ENCODE results near the gene ATG7.

ATG7 gene

GRCh38 chr3:11392860-11393114 is 120.6 kb downstream of the ATG7 start:
- TF ChIP-seq ZNF121 (tag by site-specific recombination; IDR thresholded peaks at IDR 0.05) (no peak), ZNF549 (tag by site-specific recombination; IDR thresholded peaks at IDR 0.05) (no peak), ZNF449 (tag by site-specific recombination; IDR thresholded peaks at IDR 0.05) (no peak), ZNF239 (tag by site-specific recombination; IDR thresholded peaks at IDR 0.05) (no peak), ZFP69B (tag by site-specific recombination; IDR thresholded peaks at IDR 0.05) (no peak)
- POLR2A ChIA-PET, result no interaction called here
- H3K4me1 ChIP-seq (ENCODE audit: control insufficient read depth, insufficient read depth, low read length), result peaks cover 11% of the 10 kb centered on the region
- no peak overlapping the region for H3K4me3 ChIP-seq (ENCODE audit: low read depth, low read length)
- no peaks in the 10 kb centered on the region for H3K9me3 ChIP-seq (ENCODE audit: control insufficient read depth, insufficient read depth, low read depth, low read length)
- CTCF ChIA-PET, result interaction anchor here (2.2 kb wide), 1 partner anchor 14 kb away, joined by 10 read pairs; no protein-coding TSS in a partner anchor
- no peaks in the 10 kb centered on the region; a peak in 1 of 3 replicates for H3K36me3 ChIP-seq (ENCODE audit: control insufficient read depth in 2 of 2, insufficient read depth in 1 of 2, low read length in 2 of 2)
- H3K27ac ChIP-seq (ENCODE audit: extremely low read depth, low read depth, low read length), result peak overlapping the region; percentile 24; the same call in 1 of the 2 replicates

- POLR2A ChIA-PET, result no interaction called here
- CTCF ChIA-PET, result interaction anchor here (0.6 to 2.2 kb wide), 2 partner anchors 14 to 74 kb away, joined by 3 to 10 read pairs; no protein-coding TSS in a partner anchor
- no peak overlapping the region for H3K4me3 ChIP-seq (ENCODE audit: low read depth, low read length)
- H3K27ac ChIP-seq (ENCODE audit: extremely low read depth, low read depth, low read length), result no peak overlapping the region
- TF ChIP-seq ZNF2 (tag by site-specific recombination; IDR thresholded peaks at IDR 0.05), result no peak
- no peak for TF ChIP-seq ZSCAN5A (tag by site-specific recombination; IDR thresholded peaks at IDR 0.05)
- TF ChIP-seq ZNF423 (tag by site-specific recombination; IDR thresholded peaks at IDR 0.05), result no peak
- TF ChIP-seq ZNF114 (tag by site-specific recombination; IDR thresholded peaks at IDR 0.05), result no peak
- no peak for TF ChIP-seq ZBTB11 (tag by site-specific recombination; conservative IDR thresholded peaks at IDR 0.05; ENCODE audit: low read depth)
- no peak for TF ChIP-seq ZNF292 (tag by site-specific recombination; IDR thresholded peaks at IDR 0.05; ENCODE audit: borderline replicate concordance, low read depth)
- TF ChIP-seq BCL6B (tag by site-specific recombination; IDR thresholded peaks at IDR 0.05), result no peak
- no peak for TF ChIP-seq HOXD13 (CRISPR knock-in tag; IDR thresholded peaks at IDR 0.05; ENCODE audit: borderline replicate concordance)
- peaks cover 11% of the 10 kb centered on the region for H3K4me1 ChIP-seq (ENCODE audit: control insufficient read depth, insufficient read depth, low read length)
- H3K36me3 ChIP-seq (ENCODE audit: control insufficient read depth in 2 of 2, insufficient read depth in 1 of 2, low read length in 2 of 2), result no peaks in the 10 kb centered on the region; a peak in 1 of 3 replicates
- no peaks in the 10 kb centered on the region for H3K9me3 ChIP-seq (ENCODE audit: control insufficient read depth, insufficient read depth, low read depth, low read length)
Measured at GRCh38 chr3:11393401-11393800, 121.2 kb downstream of the ATG7 start.

GRCh38 chr3:11394392-11394791 is 122.2 kb downstream of the ATG7 start:
- POLR2A ChIA-PET, result no interaction called here
- Histone ChIP-seq H3K4me1 (ENCODE audit: control insufficient read depth, insufficient read depth, low read length) (peaks cover 11% of the 10 kb centered on the region), H3K4me3 (ENCODE audit: low read depth, low read length) (no peak overlapping the region), H3K36me3 (ENCODE audit: control insufficient read depth in 2 of 2, insufficient read depth in 1 of 2, low read length in 2 of 2) (no peaks in the 10 kb centered on the region; a peak in 1 of 3 replicates), H3K27ac (ENCODE audit: extremely low read depth, low read depth, low read length) (no peak overlapping the region), H3K9me3 (ENCODE audit: control insufficient read depth, insufficient read depth, low read depth, low read length) (no peaks in the 10 kb centered on the region)
- CTCF ChIA-PET, result interaction anchor here (0.6 to 2.2 kb wide), 2 partner anchors 15 to 181 kb away, joined by 4 to 10 read pairs; no protein-coding TSS in a partner anchor
- TF ChIP-seq TSHZ1 (tag by site-specific recombination; IDR thresholded peaks at IDR 0.05; ENCODE audit: borderline replicate concordance) (no peak), ZBTB11 (tag by site-specific recombination; conservative IDR thresholded peaks at IDR 0.05; ENCODE audit: low read depth) (no peak), ZFP3 (tag by site-specific recombination; IDR thresholded peaks at IDR 0.05; ENCODE audit: low read depth) (no peak), OSR2 (tag by site-specific recombination; IDR thresholded peaks at IDR 0.05) (no peak)
